Measurements from ENCODE around the gene RBBP9.
"Not testable (repeated sequence)": the region's sequence is repeated elsewhere in the genome, so short reads cannot be mapped to it uniquely, and the experiment has no call there.

Gene RBBP9

DNA sequence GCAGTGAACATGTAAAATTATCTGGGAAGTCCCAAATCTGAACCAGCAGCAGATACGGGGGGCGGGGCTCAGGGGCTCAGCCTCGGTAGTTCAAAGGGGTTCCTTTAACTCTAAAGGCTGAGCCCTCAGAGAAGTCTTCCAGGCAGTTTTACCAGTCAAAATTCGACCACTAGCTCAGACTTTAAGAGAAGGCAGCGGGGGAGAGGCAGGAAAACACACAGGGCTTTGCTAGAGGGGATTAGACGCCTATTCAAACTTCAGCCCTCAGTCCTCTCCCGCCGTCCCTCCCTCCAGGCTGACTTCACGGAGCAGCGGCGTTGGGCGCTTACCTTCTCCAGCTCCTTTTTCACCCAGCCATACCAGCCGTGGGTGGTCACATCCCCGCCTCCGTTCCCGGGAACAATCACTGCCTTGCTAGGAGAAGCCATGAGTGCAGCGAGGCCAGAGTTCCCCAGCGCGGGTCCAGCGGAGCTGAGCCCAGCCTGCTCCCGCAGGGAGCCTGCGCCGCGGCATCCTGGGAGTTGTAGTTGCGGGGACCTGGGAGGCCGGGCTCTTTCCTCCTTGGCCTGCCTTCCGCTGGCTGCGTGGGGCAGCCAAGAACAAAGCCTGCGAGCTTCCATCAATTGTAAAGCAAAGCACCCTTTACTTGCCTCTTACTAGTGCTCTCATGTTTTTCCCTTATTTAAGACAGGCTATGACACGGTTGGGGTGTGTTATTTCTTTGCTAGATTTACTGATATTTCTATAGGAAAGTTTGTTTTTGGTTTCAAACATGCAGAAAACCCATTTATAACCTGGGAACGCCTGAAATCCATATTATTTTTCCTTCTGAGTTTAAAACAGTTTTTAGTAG lies at the start of gene RBBP9:
TSS of gene RBBP9 (minus strand) at position 486 of the 853 bp plus-strand sequence. CDS start at position 428, 58 bp downstream.
- H3K9ac ChIP-seq (ENCODE audit: low read depth, low read length) = peak within 1 kb of the TSS; percentile 98
- H3K36me3 ChIP-seq (ENCODE audit: insufficient read depth, low read length) = no peaks in the 10 kb centered on the region
- H3K4me1 ChIP-seq (ENCODE audit: insufficient read depth, low read length) = peaks cover 5% of the 10 kb centered on the region
- H3K9me3 ChIP-seq (ENCODE audit: control insufficient read depth, insufficient read depth, low read length) = no peaks in the 10 kb centered on the region

DNA sequence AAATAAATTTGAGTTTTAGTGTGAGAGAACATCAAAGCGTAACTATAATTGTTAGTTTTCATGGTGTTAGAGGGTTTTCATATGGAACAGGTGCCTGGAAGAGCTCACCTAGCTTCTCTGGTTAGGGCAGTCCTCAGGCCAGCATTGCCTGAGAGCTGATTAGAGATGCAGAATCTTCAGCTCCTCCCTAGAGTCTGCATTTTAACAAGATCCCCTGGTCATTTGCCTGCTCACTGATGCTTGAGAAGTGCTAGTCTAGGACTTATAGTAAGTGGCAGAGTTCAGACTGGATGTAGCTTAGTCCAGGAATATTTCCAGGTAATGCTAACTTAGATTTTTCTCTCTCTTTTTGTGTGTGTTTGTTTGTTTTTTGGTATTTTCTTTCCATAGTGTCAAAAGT lies 48.5 kb upstream of the RBBP9 start:
- Histone ChIP-seq H3K9me3 (ENCODE audit: control insufficient read depth, insufficient read depth, low read length) (no peaks in the 10 kb centered on the region), H3K36me3 (ENCODE audit: insufficient read depth, low read length) (peaks cover 20% of the 10 kb centered on the region; the same call in 1 of the 2 replicates), H3K9ac (ENCODE audit: low read depth, low read length) (no peak overlapping the region), H3K4me1 (ENCODE audit: insufficient read depth, low read length) (no peaks in the 10 kb centered on the region)

DNA sequence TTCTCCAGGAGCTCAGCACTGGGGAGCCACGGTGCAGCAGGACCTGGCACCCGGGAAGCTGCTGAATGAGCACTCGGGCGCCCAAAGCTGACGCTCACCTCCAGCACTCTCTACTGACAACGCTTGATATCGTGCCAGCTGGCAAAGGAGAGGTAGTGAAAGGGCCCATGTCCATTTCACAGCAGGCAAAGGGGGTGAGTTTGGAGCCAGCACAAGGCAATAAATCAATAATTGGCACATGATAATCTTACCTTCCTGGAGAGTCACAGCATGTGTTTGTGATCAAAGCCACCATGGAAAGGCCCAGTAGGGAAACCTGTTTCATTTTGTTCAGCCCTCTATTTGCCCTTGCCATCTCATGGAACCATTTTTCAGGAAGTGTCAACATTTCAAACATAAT lies 46.9 kb upstream of the RBBP9 start:
- Histone ChIP-seq H3K9ac (ENCODE audit: low read depth, low read length) (no peak overlapping the region), H3K36me3 (ENCODE audit: insufficient read depth, low read length) (peaks cover 21% of the 10 kb centered on the region), H3K4me1 (ENCODE audit: insufficient read depth, low read length) (no peaks in the 10 kb centered on the region), H3K9me3 (ENCODE audit: control insufficient read depth, insufficient read depth, low read length) (no peaks in the 10 kb centered on the region)

DNA sequence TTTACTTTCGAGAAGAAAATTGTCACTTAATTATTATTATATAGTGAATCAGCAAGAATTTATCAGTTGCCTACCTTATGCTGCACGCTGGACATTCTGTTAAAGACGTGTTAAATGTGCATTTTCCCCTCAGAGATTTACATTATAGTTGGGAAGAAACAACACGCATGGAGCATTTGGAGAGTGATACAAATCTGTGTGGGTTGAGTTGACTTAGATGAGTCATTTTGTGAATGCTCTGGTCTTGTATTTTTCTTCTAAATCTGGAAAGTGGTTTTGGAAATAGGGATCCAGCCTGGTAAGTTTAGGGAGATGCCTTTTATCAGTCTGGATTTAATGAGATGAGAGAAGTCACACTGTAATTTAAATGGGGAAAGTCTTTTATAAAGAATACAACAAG lies 46.2 kb upstream of the RBBP9 start:
- Histone ChIP-seq H3K4me1 (ENCODE audit: insufficient read depth, low read length) (no peaks in the 10 kb centered on the region), H3K36me3 (ENCODE audit: insufficient read depth, low read length) (peaks cover 20% of the 10 kb centered on the region), H3K9me3 (ENCODE audit: control insufficient read depth, insufficient read depth, low read length) (no peaks in the 10 kb centered on the region), H3K9ac (ENCODE audit: low read depth, low read length) (no peak overlapping the region)

DNA sequence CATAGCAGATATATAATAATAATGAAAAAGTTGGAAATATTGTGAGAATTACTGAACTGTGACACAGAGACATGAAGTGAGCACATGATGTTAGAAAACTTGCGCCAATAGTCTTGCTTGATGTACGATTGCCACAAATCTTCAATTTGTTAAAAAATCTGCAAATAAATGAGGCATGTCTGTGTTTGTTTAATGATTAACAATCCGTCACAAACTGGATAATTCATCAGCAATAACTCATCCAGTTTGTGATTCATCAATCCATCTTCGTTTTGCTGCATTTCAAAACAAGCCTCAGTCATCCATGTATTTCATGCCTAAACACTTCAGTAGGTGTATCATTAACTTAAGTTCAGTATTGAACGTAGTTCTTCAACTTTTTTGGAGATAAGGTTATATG lies 44.7 kb upstream of the RBBP9 start:
- H3K36me3 ChIP-seq (ENCODE audit: insufficient read depth, low read length) = peaks cover 19% of the 10 kb centered on the region
- no peaks in the 10 kb centered on the region for H3K4me1 ChIP-seq (ENCODE audit: insufficient read depth, low read length)

DNA sequence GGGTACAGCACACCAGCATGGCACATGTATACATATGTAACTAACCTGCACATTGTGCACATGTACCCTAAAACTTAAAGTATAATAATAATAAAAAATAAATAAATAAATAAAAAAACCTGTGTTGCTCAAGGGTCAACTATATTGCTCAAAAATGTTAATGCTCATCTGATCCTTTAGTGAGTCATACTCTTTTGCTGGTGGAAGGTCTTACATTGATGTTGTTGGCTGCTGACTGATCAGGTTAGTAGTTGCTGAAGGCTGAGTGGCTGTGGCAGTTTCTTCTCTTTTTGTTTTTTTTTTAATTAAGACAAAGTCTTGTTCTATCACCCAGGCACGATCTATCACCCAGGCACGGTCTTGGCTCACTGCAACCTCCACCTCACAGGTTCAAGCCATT lies 40.6 kb upstream of the RBBP9 start:
- Histone ChIP-seq H3K36me3 (ENCODE audit: insufficient read depth, low read length) (peaks cover 23% of the 10 kb centered on the region), H3K4me1 (ENCODE audit: insufficient read depth, low read length) (no peaks in the 10 kb centered on the region), H3K9ac (ENCODE audit: low read depth, low read length) (no peak overlapping the region), H3K9me3 (ENCODE audit: control insufficient read depth, insufficient read depth, low read length) (no peaks in the 10 kb centered on the region)

More for the DNA sequence above, 44.7 kb upstream of the RBBP9 start:
- Histone ChIP-seq H3K9ac (ENCODE audit: low read depth, low read length) (no peak overlapping the region), H3K9me3 (ENCODE audit: control insufficient read depth, insufficient read depth, low read length) (no peaks in the 10 kb centered on the region)

DNA sequence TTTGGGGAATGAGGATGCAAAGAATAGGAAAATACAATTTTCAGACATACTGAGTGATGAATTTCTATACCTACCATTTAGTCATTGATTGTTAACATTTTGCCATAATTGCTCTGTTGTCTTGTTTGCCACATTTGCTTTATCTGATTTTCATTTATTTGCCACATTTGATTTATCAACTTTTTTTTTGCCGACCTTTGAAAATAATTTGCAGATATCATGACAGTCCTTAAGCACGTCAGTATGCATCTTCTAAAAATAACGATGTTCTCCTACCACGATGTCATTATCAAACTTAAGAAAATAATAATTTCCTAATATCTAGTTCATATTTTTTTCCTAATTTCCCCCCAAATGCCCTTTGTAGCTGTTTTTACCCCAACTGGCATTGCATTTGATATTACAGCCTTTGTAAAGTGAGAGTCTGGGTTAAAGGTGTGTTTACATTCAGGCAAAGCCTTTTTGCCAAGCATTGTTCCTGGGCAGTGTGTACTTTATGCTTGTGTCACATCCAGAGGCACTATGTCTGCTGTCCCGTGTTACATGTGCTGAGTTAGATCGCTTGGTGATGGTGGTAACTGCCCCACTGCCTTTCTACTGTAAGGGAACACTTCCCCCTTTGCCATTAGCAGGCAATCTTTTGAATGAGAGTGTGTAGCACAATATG lies 37.1 kb upstream of the RBBP9 start:
- H3K9me3 ChIP-seq (ENCODE audit: control insufficient read depth, insufficient read depth, low read length) = no peaks in the 10 kb centered on the region
- H3K4me1 ChIP-seq (ENCODE audit: insufficient read depth, low read length) = no peaks in the 10 kb centered on the region
- H3K9ac ChIP-seq (ENCODE audit: low read depth, low read length) = no peak overlapping the region
- peaks cover 31% of the 10 kb centered on the region for H3K36me3 ChIP-seq (ENCODE audit: insufficient read depth, low read length)

DNA sequence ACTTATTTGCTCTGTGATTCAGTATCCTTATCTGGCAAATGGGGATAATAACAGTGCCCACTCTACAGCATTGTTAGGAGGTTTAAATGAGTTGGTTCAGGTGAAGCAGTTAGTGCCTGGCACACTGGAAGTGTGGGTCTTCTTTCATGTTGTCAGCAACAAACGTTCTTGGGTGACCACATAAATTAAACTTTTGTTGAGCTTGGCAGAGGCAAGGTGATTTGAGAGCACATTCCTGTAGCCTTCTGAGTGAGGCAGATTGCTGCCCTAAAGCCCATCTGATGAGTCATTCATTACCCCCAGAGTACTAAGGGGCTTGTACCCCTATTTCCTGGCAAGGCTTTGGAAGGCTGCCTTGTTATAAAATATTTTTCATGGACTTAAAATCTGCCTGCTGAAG lies 36.5 kb upstream of the RBBP9 start:
- Histone ChIP-seq H3K36me3 (ENCODE audit: insufficient read depth, low read length) (peaks cover 31% of the 10 kb centered on the region), H3K9ac (ENCODE audit: low read depth, low read length) (no peak overlapping the region), H3K4me1 (ENCODE audit: insufficient read depth, low read length) (no peaks in the 10 kb centered on the region), H3K9me3 (ENCODE audit: control insufficient read depth, insufficient read depth, low read length) (no peaks in the 10 kb centered on the region)

DNA sequence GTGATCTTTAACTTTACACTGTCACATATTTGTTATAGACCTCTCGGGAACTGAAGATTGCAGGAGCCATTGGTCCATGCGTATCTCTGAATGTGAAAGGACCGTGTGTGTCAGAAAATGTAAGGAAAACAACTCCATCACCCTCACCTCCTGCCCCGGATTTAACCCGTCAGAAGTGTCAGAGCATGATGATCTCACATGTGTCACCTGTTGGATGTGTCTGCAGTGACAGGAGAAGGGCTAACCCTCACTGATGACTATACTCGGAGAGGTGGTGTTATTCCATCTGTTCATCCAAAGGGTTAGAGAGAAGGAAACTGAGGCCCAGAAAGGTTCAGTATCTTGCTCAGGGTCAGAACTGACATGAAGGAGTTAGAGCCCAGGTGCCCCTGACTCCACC lies 35.6 kb upstream of the RBBP9 start:
- Histone ChIP-seq H3K9ac (ENCODE audit: low read depth, low read length) (no peak overlapping the region), H3K4me1 (ENCODE audit: insufficient read depth, low read length) (no peaks in the 10 kb centered on the region), H3K9me3 (ENCODE audit: control insufficient read depth, insufficient read depth, low read length) (no peaks in the 10 kb centered on the region), H3K36me3 (ENCODE audit: insufficient read depth, low read length) (peaks cover 40% of the 10 kb centered on the region)

DNA sequence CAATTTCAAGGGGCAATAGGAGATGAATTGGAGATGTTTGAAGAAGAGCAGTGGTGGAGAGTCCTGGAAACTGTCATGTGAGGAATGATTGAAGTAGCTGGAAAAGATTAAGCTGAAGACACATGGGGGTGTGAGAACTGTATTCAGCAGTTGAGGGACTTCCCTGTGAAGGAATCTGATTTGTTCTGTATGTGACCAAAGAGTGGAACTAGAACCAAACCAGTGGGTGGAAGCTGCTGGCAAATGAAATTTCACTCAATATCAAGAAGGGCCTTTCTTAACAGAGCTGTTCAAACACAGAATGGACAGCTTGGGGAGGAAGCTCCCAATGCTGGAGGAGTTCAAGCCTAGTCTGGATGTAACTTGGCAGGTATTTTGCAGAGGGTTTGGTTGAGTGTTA lies 32.0 kb upstream of the RBBP9 start:
- Histone ChIP-seq H3K4me1 (ENCODE audit: insufficient read depth, low read length) (no peaks in the 10 kb centered on the region), H3K9me3 (ENCODE audit: control insufficient read depth, insufficient read depth, low read length) (no peaks in the 10 kb centered on the region), H3K36me3 (ENCODE audit: insufficient read depth, low read length) (peaks cover 56% of the 10 kb centered on the region), H3K9ac (ENCODE audit: low read depth, low read length) (no peak overlapping the region)

DNA sequence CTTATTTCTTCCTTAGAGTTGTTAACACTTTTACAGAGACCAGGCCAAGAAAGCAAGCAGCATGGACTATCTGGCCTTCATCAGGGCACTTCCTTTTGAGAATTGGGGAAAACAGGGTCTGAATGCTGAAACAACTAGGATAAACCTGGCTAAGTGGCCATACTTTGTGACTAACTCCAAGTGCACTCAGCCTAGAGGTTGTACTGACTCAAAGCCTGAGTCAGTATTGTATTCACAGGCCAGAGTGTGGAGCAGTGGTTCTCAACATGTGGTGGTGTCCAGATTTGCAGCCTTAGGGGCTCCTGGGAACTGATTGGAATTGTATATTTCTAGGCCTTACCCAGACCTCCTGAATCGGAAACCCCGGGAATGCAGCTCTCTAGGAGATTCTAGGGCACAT lies 30.8 kb upstream of the RBBP9 start:
- H3K4me1 ChIP-seq (ENCODE audit: insufficient read depth, low read length) = no peaks in the 10 kb centered on the region
- H3K9me3 ChIP-seq (ENCODE audit: control insufficient read depth, insufficient read depth, low read length) = no peaks in the 10 kb centered on the region
- no peak overlapping the region for H3K9ac ChIP-seq (ENCODE audit: low read depth, low read length)
- H3K36me3 ChIP-seq (ENCODE audit: insufficient read depth, low read length) = peaks cover 54% of the 10 kb centered on the region

DNA sequence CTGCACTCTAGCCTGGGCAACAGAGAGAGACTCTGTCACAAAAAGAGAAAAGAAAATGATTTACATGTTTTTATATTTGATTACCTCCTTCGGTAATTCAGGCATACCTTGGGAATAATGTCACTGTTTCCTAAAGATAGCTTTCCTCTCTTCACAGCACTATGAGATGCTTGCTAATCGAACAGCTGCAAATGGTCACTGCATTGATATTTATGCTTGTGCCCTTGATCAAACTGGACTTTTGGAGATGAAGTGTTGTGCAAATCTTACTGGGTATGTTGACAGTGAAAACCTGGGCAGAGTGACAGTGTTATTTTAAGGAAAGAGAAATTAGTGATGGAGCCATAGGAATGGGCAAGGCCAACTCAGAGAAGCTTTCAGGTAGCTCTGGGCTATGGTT lies 30.3 kb upstream of the RBBP9 start:
- Histone ChIP-seq H3K4me1 (ENCODE audit: insufficient read depth, low read length) (no peaks in the 10 kb centered on the region), H3K9ac (ENCODE audit: low read depth, low read length) (no peak overlapping the region), H3K9me3 (ENCODE audit: control insufficient read depth, insufficient read depth, low read length) (no peaks in the 10 kb centered on the region), H3K36me3 (ENCODE audit: insufficient read depth, low read length) (peaks cover 50% of the 10 kb centered on the region)

DNA sequence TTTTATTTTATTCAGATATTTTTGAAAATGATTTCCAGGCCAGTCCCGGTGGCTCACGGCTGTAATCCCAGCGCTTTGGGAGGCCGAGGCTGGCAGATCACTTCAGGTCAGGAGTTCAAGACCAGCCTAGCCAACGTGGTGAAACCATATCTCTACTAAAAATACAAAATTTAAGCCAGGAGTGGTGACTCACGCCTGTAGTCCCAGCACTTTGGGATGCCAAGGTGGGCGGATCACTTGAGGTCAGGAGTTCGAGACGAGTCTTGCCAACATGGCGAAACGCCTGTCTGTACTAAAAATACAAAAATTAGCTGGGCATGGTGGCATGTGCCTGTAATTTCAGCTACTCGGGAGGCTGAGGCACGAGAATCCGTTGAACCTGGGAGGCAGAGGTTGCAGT lies 29.7 kb upstream of the RBBP9 start:
- H3K36me3 ChIP-seq (ENCODE audit: insufficient read depth, low read length) = peaks cover 48% of the 10 kb centered on the region
- not testable (repeated sequence) for H3K4me1 ChIP-seq (ENCODE audit: insufficient read depth, low read length); H3K9ac ChIP-seq (ENCODE audit: low read depth, low read length); H3K9me3 ChIP-seq (ENCODE audit: control insufficient read depth, insufficient read depth, low read length)

DNA sequence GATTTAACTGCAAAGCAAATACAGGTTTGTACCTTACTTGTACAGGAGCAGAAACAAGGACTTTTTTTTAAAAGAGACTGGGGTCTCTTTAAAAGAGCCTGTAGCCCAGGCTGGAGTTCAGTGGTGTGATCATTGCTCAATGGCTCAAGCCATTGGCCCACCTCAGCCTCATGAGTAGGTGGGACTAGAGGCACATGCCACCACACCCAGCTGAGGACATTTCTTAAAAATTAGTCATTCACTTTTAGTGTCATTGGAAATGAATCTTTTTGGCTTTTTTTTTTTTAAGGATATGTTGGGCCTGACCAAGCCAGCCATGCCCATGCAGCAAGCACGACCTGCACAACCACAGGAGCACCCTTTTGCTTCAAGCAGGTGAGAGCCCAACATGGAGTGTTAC lies 27.6 kb upstream of the RBBP9 start:
- peaks cover 35% of the 10 kb centered on the region for H3K36me3 ChIP-seq (ENCODE audit: insufficient read depth, low read length)
- no peak overlapping the region for H3K9ac ChIP-seq (ENCODE audit: low read depth, low read length)
- H3K9me3 ChIP-seq (ENCODE audit: control insufficient read depth, insufficient read depth, low read length) = no peaks in the 10 kb centered on the region
- no peaks in the 10 kb centered on the region for H3K4me1 ChIP-seq (ENCODE audit: insufficient read depth, low read length)

DNA sequence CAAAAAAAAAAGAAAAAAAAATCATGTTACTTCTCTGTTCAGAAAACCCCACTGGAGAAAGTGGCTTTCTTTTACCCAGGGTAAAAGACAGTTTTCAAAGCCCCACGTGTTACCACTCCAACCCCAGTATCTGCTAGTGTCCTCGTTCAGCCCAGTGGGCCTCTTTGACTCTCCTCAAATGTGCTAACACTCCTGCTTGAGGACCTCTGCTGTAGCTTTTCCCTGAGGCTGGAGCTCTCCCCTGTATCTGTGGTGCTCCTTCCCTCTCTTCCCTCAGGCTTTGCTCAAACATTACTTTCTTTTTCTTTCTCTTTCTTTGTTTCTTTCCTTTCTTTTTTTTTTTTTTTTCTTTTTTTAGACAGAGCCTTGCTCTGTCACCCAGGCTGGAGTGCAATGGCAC lies 26.0 kb upstream of the RBBP9 start:
- Histone ChIP-seq H3K4me1 (ENCODE audit: insufficient read depth, low read length) (no peaks in the 10 kb centered on the region), H3K9ac (ENCODE audit: low read depth, low read length) (no peak overlapping the region), H3K36me3 (ENCODE audit: insufficient read depth, low read length) (peaks cover 31% of the 10 kb centered on the region), H3K9me3 (ENCODE audit: control insufficient read depth, insufficient read depth, low read length) (no peaks in the 10 kb centered on the region)
